Gastroesophageal sphincter (tissue), 3 donors: ENCODE results near the gene CCDC85C.

ENCODE experiments used
- CTCF ChIP-seq, 4 experiments: fragments of 200-600 bp in 2 of 4; fragments of 450-650 bp in 2 of 4; sonication (generic) in 1 of 4; IDR thresholded peaks; one replicate each; pipeline ENCODE4 v1.5.1; 2017 to 2019; ENCODE audit warnings: antibody characterized with exemption in 4 of 4, mild to moderate bottlenecking in 2 of 4, moderate library complexity in 2 of 4
- EP300 ChIP-seq: sonication (generic); formaldehyde crosslinking; IDR thresholded peaks from one replicate; pipeline ENCODE4 v1.6.1; 2017; ENCODE audit warnings: antibody characterized with exemption, mild to moderate bottlenecking
- POLR2A ChIP-seq, 2 donors: fragments of 450-650 bp; IDR thresholded peaks; one replicate each; pipeline ENCODE4 v1.6.1; 2017; ENCODE audit warnings: antibody characterized with exemption in 2 of 2, mild to moderate bottlenecking in 2 of 2, moderate library complexity in 1 of 2
- POLR2AphosphoS5 ChIP-seq: sonication (generic); formaldehyde crosslinking; IDR thresholded peaks from one replicate; pipeline ENCODE4 v1.6.1; 2017; ENCODE audit warnings: antibody characterized with exemption

GRCh38 chr14:99532310-99532709, 71.7 kb downstream of the CCDC85C start:
- no peak for TF ChIP-seq CTCF (IDR thresholded peaks at IDR 0.05)
- no peak for TF ChIP-seq POLR2AphosphoS5
- TF ChIP-seq POLR2A (IDR thresholded peaks at IDR 0.05): no peak
- no peak for TF ChIP-seq EP300
